ENCODE data around the gene SLC41A2.

SLC41A2 gene

GRCh38 chr12:104933128-104933527, 25.0 kb downstream of the SLC41A2 start:
- Histone ChIP-seq H3K4ac (ENCODE audit: low read depth in 1 of 2, low read length in 2 of 2) (no peak overlapping the region), H3K36me3 (ENCODE audit: control insufficient read depth in 1 of 2, insufficient read depth in 2 of 2, low read depth in 1 of 2, low read length in 2 of 2) (no peaks in the 10 kb centered on the region), H2AFZ (ENCODE audit: low read depth, low read length) (no peak overlapping the region), H3K27me3 (ENCODE audit: control insufficient read depth in 1 of 2, insufficient read depth in 1 of 2, low read length in 2 of 2) (no peaks in the 10 kb centered on the region), H4K8ac (ENCODE audit: low read length) (no peak overlapping the region), H3K9ac (ENCODE audit: low read length) (no peak overlapping the region), H3K4me3 (ENCODE audit: insufficient read depth in 1 of 2, low read depth in 1 of 2, low read length in 2 of 2) (no peak overlapping the region), H2BK120ac (ENCODE audit: low read depth, low read length) (no peak overlapping the region), H2BK5ac (ENCODE audit: low read depth, low read length, poor library complexity, severe bottlenecking) (no peak overlapping the region), H3K9me3 (ENCODE audit: control insufficient read depth, low read length) (no peaks in the 10 kb centered on the region), H3K4me1 (ENCODE audit: control insufficient read depth, insufficient read depth, low read depth, low read length) (peaks cover 1% of the 10 kb centered on the region), H3K4me2 (ENCODE audit: low read length, poor library complexity, severe bottlenecking) (no peak overlapping the region), H3K79me1 (replicated peaks; ENCODE audit: low read length, poor library complexity, severe bottlenecking) (peaks cover 2% of the 10 kb centered on the region), H3K14ac (ENCODE audit: low read length in 2 of 2) (no peak overlapping the region), H4K91ac (ENCODE audit: low read length) (no peak overlapping the region), H2BK15ac (ENCODE audit: low read depth, poor library complexity, severe bottlenecking) (no peak overlapping the region), H2AK5ac (ENCODE audit: low read length, severe bottlenecking) (no peak overlapping the region), H3K27ac (ENCODE audit: low read length, poor library complexity, severe bottlenecking) (no peak overlapping the region), H2BK12ac (ENCODE audit: low read length in 2 of 2) (no peak overlapping the region), H3K23ac (ENCODE audit: low read length in 2 of 2) (no peak overlapping the region), H3K18ac (ENCODE audit: low read depth in 1 of 2, low read length in 2 of 2) (no peak overlapping the region)
- 100% methylated on average over 1 of the region's 1 CpG for WGBS
- DNase-seq, result no peak

DNA sequence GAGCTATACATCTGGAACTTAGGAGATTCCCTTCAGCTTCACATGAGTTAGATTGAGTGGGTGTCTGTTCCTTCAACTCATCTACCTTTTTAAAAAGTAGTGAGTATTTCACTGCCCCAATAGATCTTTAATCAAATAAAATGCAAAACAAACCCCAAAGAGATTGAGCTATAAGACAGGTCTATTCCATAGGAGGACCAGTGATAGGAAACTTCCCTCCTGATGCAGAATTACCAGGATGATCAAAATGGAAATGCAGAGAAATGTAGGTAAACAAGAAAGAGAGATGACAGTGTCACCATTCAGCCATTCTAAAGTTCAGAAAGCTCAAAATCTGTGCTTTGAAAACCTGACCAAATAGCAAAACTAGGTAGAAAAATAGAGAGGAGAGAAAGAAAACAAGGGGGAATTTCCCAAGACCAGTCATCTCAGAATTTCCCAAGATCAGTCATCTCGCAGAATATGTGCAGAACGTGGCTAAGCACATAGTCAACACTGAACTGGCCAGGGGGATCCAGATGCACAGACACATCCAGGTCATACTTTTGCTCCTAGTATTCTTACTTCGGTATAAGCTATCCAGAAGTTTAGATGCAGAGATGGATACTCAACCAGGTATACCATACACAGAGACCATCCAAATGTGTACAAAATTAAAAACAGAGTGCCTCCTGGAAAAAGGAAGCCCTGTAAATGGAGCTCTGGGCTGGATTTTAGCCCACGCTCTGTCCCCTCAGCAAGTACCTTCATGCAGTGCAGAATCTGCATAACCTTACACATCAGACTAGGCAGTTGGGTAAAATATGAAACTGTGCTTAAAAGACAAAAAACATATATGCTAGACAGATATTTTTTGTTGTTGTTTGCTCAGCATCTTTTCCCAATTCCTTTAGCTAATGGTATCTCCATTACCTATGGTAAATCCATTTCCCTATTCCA, 27.4 kb downstream of the SLC41A2 start:
- Histone ChIP-seq H4K8ac (ENCODE audit: low read length) (no peak overlapping the region), H2AK5ac (ENCODE audit: low read length, severe bottlenecking) (no peak overlapping the region), H3K36me3 (ENCODE audit: control insufficient read depth in 1 of 2, insufficient read depth in 2 of 2, low read depth in 1 of 2, low read length in 2 of 2) (no peaks in the 10 kb centered on the region), H2BK12ac (ENCODE audit: low read length in 2 of 2) (no peak overlapping the region), H4K91ac (ENCODE audit: low read length) (no peak overlapping the region), H3K18ac (ENCODE audit: low read depth in 1 of 2, low read length in 2 of 2) (no peak overlapping the region), H3K9me3 (ENCODE audit: control insufficient read depth, low read length) (no peaks in the 10 kb centered on the region), H3K4me2 (ENCODE audit: low read length, poor library complexity, severe bottlenecking) (no peak overlapping the region), H3K27ac (ENCODE audit: low read length, poor library complexity, severe bottlenecking) (no peak overlapping the region), H3K9ac (ENCODE audit: low read length) (peak overlapping the region; percentile 2), H3K4me1 (ENCODE audit: control insufficient read depth, insufficient read depth, low read depth, low read length) (peaks cover 1% of the 10 kb centered on the region), H3K14ac (ENCODE audit: low read length in 2 of 2) (no peak overlapping the region), H2BK5ac (ENCODE audit: low read depth, low read length, poor library complexity, severe bottlenecking) (no peak overlapping the region), H3K4ac (ENCODE audit: low read depth in 1 of 2, low read length in 2 of 2) (no peak overlapping the region), H3K4me3 (ENCODE audit: insufficient read depth in 1 of 2, low read depth in 1 of 2, low read length in 2 of 2) (no peak overlapping the region), H2BK15ac (ENCODE audit: low read depth, poor library complexity, severe bottlenecking) (no peak overlapping the region), H2BK120ac (ENCODE audit: low read depth, low read length) (no peak overlapping the region), H2AFZ (ENCODE audit: low read depth, low read length) (no peak overlapping the region), H3K23ac (ENCODE audit: low read length in 2 of 2) (no peak overlapping the region), H3K27me3 (ENCODE audit: control insufficient read depth in 1 of 2, insufficient read depth in 1 of 2, low read length in 2 of 2) (no peaks in the 10 kb centered on the region), H3K79me1 (replicated peaks; ENCODE audit: low read length, poor library complexity, severe bottlenecking) (peaks cover 2% of the 10 kb centered on the region)
- WGBS, result 77% methylated on average over 3 of the region's 4 CpGs
- DNase-seq, result peak; percentile 60

- Histone ChIP-seq H2BK120ac (ENCODE audit: low read depth, low read length) (no peak overlapping the region), H4K91ac (ENCODE audit: low read length) (no peak overlapping the region), H2AFZ (ENCODE audit: low read depth, low read length) (no peak overlapping the region), H3K4me2 (ENCODE audit: low read length, poor library complexity, severe bottlenecking) (no peak overlapping the region), H3K27ac (ENCODE audit: low read length, poor library complexity, severe bottlenecking) (no peak overlapping the region), H3K4ac (ENCODE audit: low read depth in 1 of 2, low read length in 2 of 2) (no peak overlapping the region), H4K8ac (ENCODE audit: low read length) (no peak overlapping the region), H3K9ac (ENCODE audit: low read length) (no peak overlapping the region), H3K14ac (ENCODE audit: low read length in 2 of 2) (no peak overlapping the region), H3K18ac (ENCODE audit: low read depth in 1 of 2, low read length in 2 of 2) (no peak overlapping the region), H3K79me1 (replicated peaks; ENCODE audit: low read length, poor library complexity, severe bottlenecking) (peaks cover 2% of the 10 kb centered on the region), H3K36me3 (ENCODE audit: control insufficient read depth in 1 of 2, insufficient read depth in 2 of 2, low read depth in 1 of 2, low read length in 2 of 2) (no peaks in the 10 kb centered on the region), H2BK15ac (ENCODE audit: low read depth, poor library complexity, severe bottlenecking) (no peak overlapping the region), H3K4me3 (ENCODE audit: insufficient read depth in 1 of 2, low read depth in 1 of 2, low read length in 2 of 2) (no peak overlapping the region), H3K27me3 (ENCODE audit: control insufficient read depth in 1 of 2, insufficient read depth in 1 of 2, low read length in 2 of 2) (no peaks in the 10 kb centered on the region), H3K23ac (ENCODE audit: low read length in 2 of 2) (no peak overlapping the region), H3K4me1 (ENCODE audit: control insufficient read depth, insufficient read depth, low read depth, low read length) (peaks cover 1% of the 10 kb centered on the region), H2AK5ac (ENCODE audit: low read length, severe bottlenecking) (no peak overlapping the region), H3K9me3 (ENCODE audit: control insufficient read depth, low read length) (no peaks in the 10 kb centered on the region), H2BK5ac (ENCODE audit: low read depth, low read length, poor library complexity, severe bottlenecking) (no peak overlapping the region), H2BK12ac (ENCODE audit: low read length in 2 of 2) (no peak overlapping the region)
- 91% methylated on average over 2 of the region's 2 CpGs for WGBS
- peak; percentile 48 for DNase-seq
Observed at GRCh38 chr12:104929977-104930376, 28.1 kb downstream of the SLC41A2 start.

DNA sequence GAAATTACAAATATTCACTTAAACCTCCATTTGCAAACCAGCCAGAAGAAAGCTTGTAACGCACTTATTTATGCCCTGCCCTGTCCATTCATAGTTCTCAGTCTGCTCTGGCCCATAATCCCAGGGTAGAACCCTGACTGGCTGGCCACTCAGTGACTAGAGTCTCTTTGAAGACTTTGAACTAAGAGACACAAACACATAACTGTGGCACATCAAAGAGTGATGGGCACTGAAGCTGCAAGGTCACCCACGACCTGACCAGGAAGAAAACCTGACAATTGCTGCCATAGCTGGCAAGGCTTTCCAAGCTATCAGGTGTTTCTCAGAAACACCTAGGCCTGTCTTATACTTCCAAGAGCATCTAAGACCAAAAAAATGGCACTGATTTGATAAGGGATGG, 28.7 kb downstream of the SLC41A2 start:
- Histone ChIP-seq H3K9me3 (ENCODE audit: control insufficient read depth, low read length) (no peaks in the 10 kb centered on the region), H3K4me1 (ENCODE audit: control insufficient read depth, insufficient read depth, low read depth, low read length) (peaks cover 1% of the 10 kb centered on the region), H4K8ac (ENCODE audit: low read length) (no peak overlapping the region), H3K36me3 (ENCODE audit: control insufficient read depth in 1 of 2, insufficient read depth in 2 of 2, low read depth in 1 of 2, low read length in 2 of 2) (no peaks in the 10 kb centered on the region), H3K23ac (ENCODE audit: low read length in 2 of 2) (no peak overlapping the region), H3K27me3 (ENCODE audit: control insufficient read depth in 1 of 2, insufficient read depth in 1 of 2, low read length in 2 of 2) (no peaks in the 10 kb centered on the region), H3K79me1 (replicated peaks; ENCODE audit: low read length, poor library complexity, severe bottlenecking) (peaks cover 2% of the 10 kb centered on the region), H3K14ac (ENCODE audit: low read length in 2 of 2) (no peak overlapping the region), H2BK5ac (ENCODE audit: low read depth, low read length, poor library complexity, severe bottlenecking) (no peak overlapping the region), H2AK5ac (ENCODE audit: low read length, severe bottlenecking) (no peak overlapping the region), H3K27ac (ENCODE audit: low read length, poor library complexity, severe bottlenecking) (no peak overlapping the region), H3K9ac (ENCODE audit: low read length) (no peak overlapping the region), H3K4ac (ENCODE audit: low read depth in 1 of 2, low read length in 2 of 2) (no peak overlapping the region), H3K18ac (ENCODE audit: low read depth in 1 of 2, low read length in 2 of 2) (no peak overlapping the region), H4K91ac (ENCODE audit: low read length) (no peak overlapping the region), H2AFZ (ENCODE audit: low read depth, low read length) (no peak overlapping the region), H2BK15ac (ENCODE audit: low read depth, poor library complexity, severe bottlenecking) (peak overlapping the region; percentile 8), H3K4me2 (ENCODE audit: low read length, poor library complexity, severe bottlenecking) (no peak overlapping the region), H2BK120ac (ENCODE audit: low read depth, low read length) (no peak overlapping the region), H2BK12ac (ENCODE audit: low read length in 2 of 2) (no peak overlapping the region), H3K4me3 (ENCODE audit: insufficient read depth in 1 of 2, low read depth in 1 of 2, low read length in 2 of 2) (no peak overlapping the region)
- DNase-seq, result no peak
- WGBS, result 90% methylated on average over 2 of the region's 2 CpGs

Data from mesenchymal stem cell (in vitro differentiated cells and primary cell).